Stimulated activated CD8-positive, alpha-beta memory T cell treated with anti-CD3 and anti-CD28 coated beads, Interleukin-4, amount 100 ng/mL, for 1 hour (primary cell): ENCODE data around the gene DMD.
"Not testable (repeated sequence)": the region's sequence is repeated elsewhere in the genome, so short reads cannot be mapped to it uniquely, and the experiment has no call there.

Experiments used
- DNase-seq, 2 donors: peaks; one replicate each; pipeline ENCODE4 v3.0.0-alpha.2; 2020; ENCODE audit warnings: low read depth in 2 of 2, low spot score in 1 of 2

Gene DMD

GRCh38 chrX:31633349-31633748 is 1578.0 kb downstream of the DMD start:
- no peak for DNase-seq

- no peak for DNase-seq
Observed at GRCh38 chrX:31629195-31629594, 1582.2 kb downstream of the DMD start.

GRCh38 chrX:31609130-31609529 is 1602.2 kb downstream of the DMD start:
- no peak for DNase-seq

GRCh38 chrX:31608638-31609037 is 1602.7 kb downstream of the DMD start:
- DNase-seq = no peak

- no peak for DNase-seq
Observed at GRCh38 chrX:31606771-31607170, 1604.6 kb downstream of the DMD start.

- DNase-seq = no peak
Observed at GRCh38 chrX:31604629-31605221, 1606.6 kb downstream of the DMD start.

GRCh38 chrX:31603411-31604120 is 1607.8 kb downstream of the DMD start:
- no peak for DNase-seq

GRCh38 chrX:31600823-31601222 is 1610.5 kb downstream of the DMD start:
- no peak for DNase-seq

- no peak for DNase-seq
Observed at GRCh38 chrX:31593353-31593752, 1618.0 kb downstream of the DMD start.

GRCh38 chrX:31591355-31591754 is 1620.0 kb downstream of the DMD start:
- no peak for DNase-seq

- no peak for DNase-seq
Observed at GRCh38 chrX:31590581-31591114, 1620.7 kb downstream of the DMD start.

- no peak for DNase-seq
Observed at GRCh38 chrX:31589503-31589902, 1621.8 kb downstream of the DMD start.

GRCh38 chrX:31588355-31588754 is 1623.0 kb downstream of the DMD start:
- DNase-seq = no peak

- DNase-seq = not testable (repeated sequence)
Observed at GRCh38 chrX:31583892-31584291, 1627.5 kb downstream of the DMD start.

- no peak for DNase-seq
Observed at GRCh38 chrX:31580726-31581125, 1630.6 kb downstream of the DMD start.

GRCh38 chrX:31580227-31580626 is 1631.1 kb downstream of the DMD start:
- no peak for DNase-seq

- DNase-seq = no peak
Observed at GRCh38 chrX:31572360-31572759, 1639.0 kb downstream of the DMD start.

GRCh38 chrX:31570658-31571057 is 1640.7 kb downstream of the DMD start:
- DNase-seq = no peak

- DNase-seq = no peak
Observed at GRCh38 chrX:31563792-31564191, 1647.6 kb downstream of the DMD start.

GRCh38 chrX:31555506-31555905 is 1655.8 kb downstream of the DMD start:
- DNase-seq = no peak

- no peak for DNase-seq
Observed at GRCh38 chrX:31551913-31552312, 1659.4 kb downstream of the DMD start.

- no peak for DNase-seq
Observed at GRCh38 chrX:31550158-31550557, 1661.2 kb downstream of the DMD start.

- no peak for DNase-seq
Observed at GRCh38 chrX:31547816-31548215, 1663.5 kb downstream of the DMD start.
